HG02885 (cell line): ENCODE results near the gene ABAT.
"Not testable (repeated sequence)": the region's sequence is repeated elsewhere in the genome, so short reads cannot be mapped to it uniquely, and the experiment has no call there.

ENCODE experiments used
- ATAC-seq: cut with Tn5 transposase; IDR thresholded peaks from one replicate; pipeline ENCODE4 v1.9.1; 2021; ENCODE audit warnings: mild to moderate bottlenecking; ENCODE audit not compliant: unreplicated experiment, poor library complexity

The ABAT gene

GRCh38 chr16:8739151-8739550 lies 64.7 kb downstream of the ABAT start:
- no peak for ATAC-seq

GRCh38 chr16:8739989-8740704 lies 65.7 kb downstream of the ABAT start:
- ATAC-seq: no peak

GRCh38 chr16:8740775-8741355 lies 66.4 kb downstream of the ABAT start:
- ATAC-seq: no peak

GRCh38 chr16:8741636-8742035 lies 67.2 kb downstream of the ABAT start:
- no peak for ATAC-seq

- no peak for ATAC-seq
Observed at GRCh38 chr16:8742068-8742467, 67.7 kb downstream of the ABAT start.

- not testable (repeated sequence) for ATAC-seq
Observed at GRCh38 chr16:8748944-8749343, 74.5 kb downstream of the ABAT start.

GRCh38 chr16:8751481-8752311 lies 77.3 kb downstream of the ABAT start:
- no peak for ATAC-seq

GRCh38 chr16:8752706-8753105 lies 78.3 kb downstream of the ABAT start:
- ATAC-seq: no peak

GRCh38 chr16:8753416-8754054 lies 79.1 kb downstream of the ABAT start:
- no peak for ATAC-seq

- ATAC-seq: no peak
Observed at GRCh38 chr16:8756755-8757154, 82.3 kb downstream of the ABAT start.

- no peak for ATAC-seq
Observed at GRCh38 chr16:8758022-8758421, 83.6 kb downstream of the ABAT start.

- ATAC-seq: no peak
Observed at GRCh38 chr16:8760021-8760420, 85.6 kb downstream of the ABAT start.

- no peak for ATAC-seq
Observed at GRCh38 chr16:8761078-8761477, 86.7 kb downstream of the ABAT start.

- ATAC-seq: no peak
Observed at GRCh38 chr16:8762254-8762653, 87.8 kb downstream of the ABAT start.

- ATAC-seq: no peak
Observed at GRCh38 chr16:8763083-8763482, 88.7 kb downstream of the ABAT start.

- no peak for ATAC-seq
Observed at GRCh38 chr16:8763899-8764298, 89.5 kb downstream of the ABAT start.

- ATAC-seq: no peak
Observed at GRCh38 chr16:8764525-8765250, 90.3 kb downstream of the ABAT start.

- ATAC-seq: no peak
Observed at GRCh38 chr16:8767176-8767575, 92.8 kb downstream of the ABAT start.

- ATAC-seq: no peak
Observed at GRCh38 chr16:8768283-8768682, 93.9 kb downstream of the ABAT start.

GRCh38 chr16:8768692-8769091 lies 94.3 kb downstream of the ABAT start:
- no peak for ATAC-seq
